Brain microvascular endothelial cell (primary cell): ENCODE measurements around the gene EXOSC10.
"Not testable (repeated sequence)": the region's sequence is repeated elsewhere in the genome, so short reads cannot be mapped to it uniquely, and the experiment has no call there.

Experiments used
- DNase-seq: peaks from one replicate; pipeline ENCODE4 v3.0.0-alpha.2; 2020
- H3K27ac ChIP-seq: fragments of 250-450 bp; sonication (Bioruptor Pico); 2 replicates; pipeline ENCODE4 v1.5.1; 2020; ENCODE audit warnings: mild to moderate bottlenecking, moderate library complexity
- H3K27me3 ChIP-seq: fragments of 250-450 bp; sonication (Bioruptor Pico); replicated peaks from 2 replicates; pipeline ENCODE4 v1.5.1; 2020; ENCODE audit warnings: mild to moderate bottlenecking
- H3K36me3 ChIP-seq: fragments of 250-450 bp; sonication (Bioruptor Pico); replicated peaks from 2 replicates; pipeline ENCODE4 v1.5.1; 2020; ENCODE audit warnings: mild to moderate bottlenecking
- H3K4me3 ChIP-seq: 2 replicates; pipeline ENCODE4 v1.5.1; 2011; ENCODE audit warnings: low read depth, mild to moderate bottlenecking, control low read depth, low read length, moderate library complexity
- in situ Hi-C: cut with HindIII; loops from 2 replicates; pipeline ENCODE4 v1.10.0; 2017; ENCODE audit warnings: low sequenced_read_pairs, low pct_ligation_motif_present
- TF ChIP-seq, protein P1 (sequence below): IDR thresholded peaks from 2 replicates; pipeline ENCODE4 v1.5.1; 2011; ENCODE audit warnings: low read depth, mild to moderate bottlenecking, moderate library complexity, low read length, control low read depth, inconsistent platforms; ENCODE audit errors: missing control alignments

The EXOSC10 gene

DNA sequence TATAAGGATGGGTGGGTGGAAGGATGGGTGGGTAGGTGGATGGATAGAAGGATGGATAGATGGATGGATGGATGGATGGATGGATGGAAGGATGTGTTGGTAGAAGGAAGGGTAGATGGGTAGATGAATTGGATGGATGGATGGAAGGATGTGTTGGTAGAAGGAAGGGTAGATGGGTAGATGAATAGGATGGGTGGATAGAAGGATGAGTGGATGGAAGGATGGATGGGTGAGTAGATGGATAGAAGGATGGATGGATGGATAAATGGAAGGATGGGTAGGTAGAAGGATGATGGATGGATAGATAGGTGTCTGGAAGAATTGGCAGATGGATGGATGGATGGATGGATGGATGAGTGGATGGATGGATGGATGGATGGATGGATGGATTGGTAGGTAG, 58.6 kb downstream of the EXOSC10 start:
- no peaks in the 10 kb centered on the region for H3K36me3 ChIP-seq
- in situ Hi-C loops: no loop called here
- H3K4me3 ChIP-seq: no peak overlapping the region
- no peaks in the 10 kb centered on the region for H3K27me3 ChIP-seq
- no peak for DNase-seq
- TF ChIP-seq, protein P1, sequence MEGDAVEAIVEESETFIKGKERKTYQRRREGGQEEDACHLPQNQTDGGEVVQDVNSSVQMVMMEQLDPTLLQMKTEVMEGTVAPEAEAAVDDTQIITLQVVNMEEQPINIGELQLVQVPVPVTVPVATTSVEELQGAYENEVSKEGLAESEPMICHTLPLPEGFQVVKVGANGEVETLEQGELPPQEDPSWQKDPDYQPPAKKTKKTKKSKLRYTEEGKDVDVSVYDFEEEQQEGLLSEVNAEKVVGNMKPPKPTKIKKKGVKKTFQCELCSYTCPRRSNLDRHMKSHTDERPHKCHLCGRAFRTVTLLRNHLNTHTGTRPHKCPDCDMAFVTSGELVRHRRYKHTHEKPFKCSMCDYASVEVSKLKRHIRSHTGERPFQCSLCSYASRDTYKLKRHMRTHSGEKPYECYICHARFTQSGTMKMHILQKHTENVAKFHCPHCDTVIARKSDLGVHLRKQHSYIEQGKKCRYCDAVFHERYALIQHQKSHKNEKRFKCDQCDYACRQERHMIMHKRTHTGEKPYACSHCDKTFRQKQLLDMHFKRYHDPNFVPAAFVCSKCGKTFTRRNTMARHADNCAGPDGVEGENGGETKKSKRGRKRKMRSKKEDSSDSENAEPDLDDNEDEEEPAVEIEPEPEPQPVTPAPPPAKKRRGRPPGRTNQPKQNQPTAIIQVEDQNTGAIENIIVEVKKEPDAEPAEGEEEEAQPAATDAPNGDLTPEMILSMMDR: no peak
- H3K27ac ChIP-seq: no peak overlapping the region

DNA sequence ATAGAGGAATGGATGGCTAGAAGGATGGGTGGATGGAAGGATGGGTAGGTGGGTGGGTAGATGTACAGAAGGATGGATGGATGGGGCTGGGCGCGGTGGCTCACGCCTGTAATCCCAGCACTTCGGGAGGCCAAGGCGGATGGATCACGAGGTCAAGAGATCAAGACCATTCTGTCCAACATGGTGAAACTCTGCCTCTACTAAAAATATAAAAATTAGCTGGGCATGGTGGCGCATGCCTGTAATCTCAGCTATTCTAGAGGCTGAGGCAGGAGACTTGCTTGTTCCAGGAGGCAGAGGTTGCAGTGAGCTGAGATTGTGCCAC, 59.6 kb downstream of the EXOSC10 start:
- in situ Hi-C loops, DNase-seq, H3K27ac ChIP-seq, H3K4me3 ChIP-seq, H3K27me3 ChIP-seq, H3K36me3 ChIP-seq: not testable (repeated sequence)

DNA sequence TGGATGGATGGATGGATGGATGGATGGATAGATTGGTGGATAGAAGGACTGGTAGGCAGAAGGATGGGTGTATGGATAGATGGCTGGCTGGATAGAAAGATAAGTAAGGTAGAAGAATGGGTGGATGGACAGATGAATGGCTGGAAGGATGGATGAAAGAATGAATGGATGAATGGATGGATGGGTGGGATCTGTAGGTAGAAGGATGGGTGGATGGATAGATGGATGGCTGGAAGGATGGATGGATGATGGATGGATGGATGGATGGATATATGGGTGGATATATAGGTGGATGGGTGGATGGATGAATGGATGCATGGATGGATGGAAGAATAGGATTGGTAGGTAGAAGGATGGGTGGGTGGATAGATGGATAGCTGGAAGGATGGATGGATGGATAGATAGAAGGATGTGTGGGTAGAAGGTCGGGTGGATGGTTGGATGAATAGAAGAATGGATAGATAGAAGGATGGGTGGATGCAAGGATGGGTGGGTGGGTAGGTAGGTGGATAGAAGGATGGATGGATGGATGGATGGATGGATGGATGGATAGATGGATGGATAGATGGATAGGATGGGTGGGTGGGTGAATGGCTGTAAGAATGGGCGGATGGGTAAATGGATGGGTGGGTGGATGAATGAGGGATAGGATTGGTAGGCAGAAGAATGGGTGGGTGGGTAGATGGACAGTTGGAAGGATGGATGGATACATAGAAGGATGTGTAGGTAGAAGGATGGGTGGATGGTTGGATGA, 60.1 kb downstream of the EXOSC10 start:
- Histone ChIP-seq H3K4me3 (no peak overlapping the region), H3K27me3 (no peaks in the 10 kb centered on the region), H3K27ac (no peak overlapping the region), H3K36me3 (no peaks in the 10 kb centered on the region)
- in situ Hi-C loops: no loop called here
- TF ChIP-seq, protein P1: no peak
- no peak for DNase-seq

DNA sequence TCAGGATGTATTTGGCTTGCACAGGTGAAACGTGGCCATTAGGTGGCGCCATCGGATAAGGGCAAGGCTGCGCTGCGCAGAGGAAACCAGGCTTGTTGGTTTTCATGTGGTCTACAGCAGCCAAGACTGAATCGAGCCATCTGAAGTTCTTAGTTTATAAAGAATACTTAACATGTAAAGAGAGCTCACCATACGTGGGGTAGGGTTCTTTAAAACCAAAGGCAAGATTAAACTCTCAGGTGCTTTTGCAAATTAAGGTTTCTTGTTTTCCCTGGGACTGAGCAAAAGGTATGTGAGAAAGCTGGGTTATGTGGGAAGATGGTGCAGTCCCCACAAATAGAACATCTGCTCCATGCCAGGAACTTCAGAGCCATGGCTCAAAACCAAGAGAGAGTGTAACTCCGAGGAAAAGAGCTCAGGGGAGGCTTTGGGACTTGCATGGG, 61.9 kb downstream of the EXOSC10 start:
- Histone ChIP-seq H3K27ac (no peak overlapping the region), H3K27me3 (no peaks in the 10 kb centered on the region), H3K36me3 (no peaks in the 10 kb centered on the region), H3K4me3 (no peak overlapping the region)
- peak; percentile 76 for DNase-seq
- in situ Hi-C loops: no loop called here
- TF ChIP-seq, protein P1: peak; percentile 98

DNA sequence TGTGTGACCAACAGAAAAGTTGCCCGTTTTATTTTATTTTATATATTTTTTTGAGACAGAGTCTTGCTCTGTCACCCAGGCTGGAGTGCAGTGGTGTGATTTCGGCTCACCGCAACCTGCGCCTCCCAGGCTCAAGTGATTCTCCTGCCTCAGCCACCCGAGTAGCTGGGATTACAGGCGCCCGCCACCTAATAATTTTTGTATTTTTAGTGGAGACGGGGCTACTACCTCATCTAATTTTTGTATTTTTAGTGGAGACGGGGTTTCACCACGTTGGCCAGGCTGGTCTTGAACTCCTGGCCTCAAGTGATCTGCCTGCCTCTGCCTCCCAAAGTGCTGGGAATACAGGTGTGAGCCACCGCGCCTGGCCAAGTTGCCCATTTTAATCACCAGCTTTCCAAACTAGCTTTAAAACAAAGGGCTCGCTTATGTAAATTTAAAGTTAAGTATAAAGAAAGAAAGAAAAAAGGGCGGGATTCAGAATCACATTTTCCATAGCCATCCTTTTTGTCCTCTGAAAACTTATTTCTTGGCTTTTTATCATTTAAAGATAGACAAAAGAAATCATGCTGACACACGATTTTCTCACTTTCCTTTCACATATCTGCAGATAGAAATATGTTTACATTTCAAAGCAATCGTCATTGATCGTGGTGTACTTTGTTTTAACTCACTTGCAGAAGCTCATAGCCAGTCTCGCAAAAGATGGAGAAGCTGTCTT, 62.5 kb downstream of the EXOSC10 start:
- H3K27ac ChIP-seq, DNase-seq, H3K4me3 ChIP-seq, in situ Hi-C loops, H3K36me3 ChIP-seq, H3K27me3 ChIP-seq: not testable (repeated sequence)

DNA sequence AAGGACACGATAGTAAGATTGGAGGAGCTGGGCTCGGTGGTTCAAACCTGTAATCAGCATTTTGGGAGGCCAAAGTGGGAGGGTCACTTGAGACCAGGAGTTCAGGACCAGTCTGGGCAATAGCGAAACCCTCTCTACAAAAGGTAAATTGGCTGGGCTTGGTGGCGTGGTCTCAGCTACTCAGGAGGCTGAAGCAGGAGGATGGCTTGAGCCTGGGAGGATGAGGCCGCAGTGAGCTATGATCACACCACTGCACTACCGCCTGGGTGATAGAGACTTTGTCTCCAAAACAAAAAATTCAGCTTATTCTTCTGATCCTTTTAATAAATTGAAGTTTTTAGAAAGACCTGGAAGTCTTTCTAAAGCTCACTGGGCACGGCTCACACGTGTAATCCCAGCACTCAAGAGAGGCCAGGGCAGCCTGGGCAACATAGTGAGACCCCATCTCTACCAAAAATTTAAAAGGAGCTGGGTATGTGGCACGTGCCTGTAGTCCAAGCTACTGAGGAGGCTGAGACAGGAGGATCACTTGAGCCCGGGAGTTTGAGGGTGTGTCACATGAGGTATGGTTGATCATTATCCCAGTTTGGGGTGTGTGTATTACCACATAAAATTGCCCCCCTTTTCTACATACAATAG, 67.9 kb downstream of the EXOSC10 start:
- Histone ChIP-seq H3K36me3 (peaks cover 4% of the 10 kb centered on the region), H3K4me3 (no peak overlapping the region), H3K27me3 (no peaks in the 10 kb centered on the region), H3K27ac (no peak overlapping the region)
- DNase-seq: no peak
- in situ Hi-C loops: no loop called here
- TF ChIP-seq, protein P1: no peak
